GM18502 (cell line): ENCODE results near the gene CEP72.
A peak's percentile ranks its signal among the peaks of the same experiment; 100 is the strongest.
"Not testable (repeated sequence)": the region's sequence is repeated elsewhere in the genome, so short reads cannot be mapped to it uniquely, and the experiment has no call there.

Experiments
- ATAC-seq: cut with Tn5 transposase; IDR thresholded peaks from one replicate; pipeline ENCODE4 v1.9.1; 2021; ENCODE audit warnings: mild to moderate bottlenecking; ENCODE audit not compliant: unreplicated experiment, poor library complexity

CEP72 gene

GRCh38 chr5:679166-679895 lies 67.2 kb downstream of the CEP72 start:
- ATAC-seq: not testable (repeated sequence)

- not testable (repeated sequence) for ATAC-seq
These were observed 68.1 kb downstream of the CEP72 start for GRCh38 chr5:680118-680795.

- ATAC-seq: not testable (repeated sequence)
These were observed 68.7 kb downstream of the CEP72 start for GRCh38 chr5:680836-681235.

- not testable (repeated sequence) for ATAC-seq
These were observed 69.4 kb downstream of the CEP72 start for GRCh38 chr5:681317-682191.

GRCh38 chr5:682216-682615 lies 70.1 kb downstream of the CEP72 start:
- ATAC-seq: not testable (repeated sequence)

- not testable (repeated sequence) for ATAC-seq
These were observed 70.7 kb downstream of the CEP72 start for GRCh38 chr5:682651-683358.

GRCh38 chr5:683551-684481 lies 71.7 kb downstream of the CEP72 start:
- no peak for ATAC-seq

GRCh38 chr5:684751-685216 lies 72.6 kb downstream of the CEP72 start:
- no peak for ATAC-seq

- no peak for ATAC-seq
These were observed 73.4 kb downstream of the CEP72 start for GRCh38 chr5:685262-686171.

- ATAC-seq: not testable (repeated sequence)
These were observed 74.0 kb downstream of the CEP72 start for GRCh38 chr5:686172-686523.

- ATAC-seq: not testable (repeated sequence)
These were observed 74.8 kb downstream of the CEP72 start for GRCh38 chr5:686936-687335.

GRCh38 chr5:688348-689010 lies 76.3 kb downstream of the CEP72 start:
- ATAC-seq: not testable (repeated sequence)

- ATAC-seq: not testable (repeated sequence)
These were observed 78.2 kb downstream of the CEP72 start for GRCh38 chr5:690293-690692.

GRCh38 chr5:691049-691448 lies 78.9 kb downstream of the CEP72 start:
- ATAC-seq: not testable (repeated sequence)

- no peak for ATAC-seq
These were observed 79.8 kb downstream of the CEP72 start for GRCh38 chr5:691817-692528.

- ATAC-seq: peak; percentile 24
These were observed 80.4 kb downstream of the CEP72 start for GRCh38 chr5:692529-693041.
